Chondrocyte (in vitro differentiated cells): ENCODE results near the gene GPS1. TPM values are rescaled to one million over a fixed set of nuclear protein-coding genes. Genes with fewer than 3 reads are reported as not detected.

ENCODE experiments used
- DNase-seq: peaks from one replicate; pipeline ENCODE4 v3.0.0; 2021; ENCODE audit warnings: mixed read lengths, low spot score
- H3K27ac Mint-ChIP-seq: one replicate; pipeline ENCODE4 v1.8.0; 2021; ENCODE audit warnings: mild to moderate bottlenecking, moderate library complexity, mixed read lengths; ENCODE audit not compliant: unreplicated experiment
- H3K27me3 Mint-ChIP-seq: 2 replicates; pipeline ENCODE4 v1.8.0; 2021; ENCODE audit warnings: low read depth, mixed read lengths
- H3K36me3 Mint-ChIP-seq: 2 replicates; pipeline ENCODE4 v1.8.0; 2021; ENCODE audit warnings: low read depth, mixed read lengths
- H3K4me1 Mint-ChIP-seq: 2 replicates; pipeline ENCODE4 v1.8.0; 2021; ENCODE audit warnings: low read depth, mild to moderate bottlenecking, mixed read lengths
- H3K4me3 Mint-ChIP-seq: one replicate; pipeline ENCODE4 v1.8.0; 2021; ENCODE audit warnings: mild to moderate bottlenecking, moderate library complexity, mixed read lengths; ENCODE audit not compliant: unreplicated experiment
- H3K9me3 Mint-ChIP-seq: 2 replicates; pipeline ENCODE4 v1.8.0; 2021; ENCODE audit warnings: low read depth, mixed read lengths
- total RNA-seq: library from RNA; stranded (reverse); gene quantifications from 3 replicates; pipeline ENCODE4 v1.2.1, GENCODE V29; 2021
- TF ChIP-seq, protein P1 (sequence below): fragments of 200-600 bp; sonication (generic); IDR thresholded peaks from 2 replicates; pipeline ENCODE4 v1.5.0; 2021; ENCODE audit warnings: antibody characterized with exemption, mild to moderate bottlenecking, moderate library complexity

The GPS1 gene
- total RNA-seq, 1 donor from 2014 or later: 82.8 TPM

DNA sequence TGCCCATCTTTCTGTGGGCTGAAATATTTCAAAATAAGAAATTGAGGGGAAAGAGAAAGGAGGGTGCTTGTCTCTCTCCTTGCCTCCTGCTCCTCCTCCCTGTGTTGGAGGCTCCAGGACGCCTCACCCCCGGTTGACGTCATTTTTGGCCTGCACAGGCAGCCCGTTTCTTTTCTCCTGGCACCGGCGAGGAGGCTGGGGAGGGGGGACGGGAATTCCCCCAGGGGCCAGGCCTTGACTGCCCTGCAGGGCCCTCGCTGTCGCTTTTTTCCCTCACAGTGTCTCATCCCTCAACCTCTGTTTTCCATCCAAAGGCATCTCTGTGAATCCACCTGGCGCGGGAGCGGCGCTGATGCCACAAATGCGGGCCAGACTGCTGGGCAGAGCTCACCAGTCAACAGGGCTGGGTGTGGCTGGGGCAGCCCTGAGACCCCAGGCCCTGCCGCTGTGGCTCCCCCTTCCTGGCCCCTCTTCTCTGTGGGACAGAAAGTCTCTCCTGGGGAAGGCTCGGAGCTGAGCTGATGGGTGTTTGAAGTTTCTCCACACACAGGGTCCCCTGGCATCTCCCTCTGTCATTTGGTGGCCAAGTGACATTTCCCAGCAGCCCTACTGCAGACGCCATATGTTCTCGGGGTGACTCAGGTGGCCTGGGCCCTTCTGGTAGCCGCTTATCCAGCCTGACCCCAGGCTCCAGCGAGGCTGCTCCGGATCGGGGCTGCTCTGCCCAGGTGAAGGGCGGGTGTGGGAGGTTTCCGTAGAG is 45.0 kb upstream of the GPS1 start:
- H3K9me3 Mint-ChIP-seq: no peaks in the 10 kb centered on the region
- TF ChIP-seq, protein P1, sequence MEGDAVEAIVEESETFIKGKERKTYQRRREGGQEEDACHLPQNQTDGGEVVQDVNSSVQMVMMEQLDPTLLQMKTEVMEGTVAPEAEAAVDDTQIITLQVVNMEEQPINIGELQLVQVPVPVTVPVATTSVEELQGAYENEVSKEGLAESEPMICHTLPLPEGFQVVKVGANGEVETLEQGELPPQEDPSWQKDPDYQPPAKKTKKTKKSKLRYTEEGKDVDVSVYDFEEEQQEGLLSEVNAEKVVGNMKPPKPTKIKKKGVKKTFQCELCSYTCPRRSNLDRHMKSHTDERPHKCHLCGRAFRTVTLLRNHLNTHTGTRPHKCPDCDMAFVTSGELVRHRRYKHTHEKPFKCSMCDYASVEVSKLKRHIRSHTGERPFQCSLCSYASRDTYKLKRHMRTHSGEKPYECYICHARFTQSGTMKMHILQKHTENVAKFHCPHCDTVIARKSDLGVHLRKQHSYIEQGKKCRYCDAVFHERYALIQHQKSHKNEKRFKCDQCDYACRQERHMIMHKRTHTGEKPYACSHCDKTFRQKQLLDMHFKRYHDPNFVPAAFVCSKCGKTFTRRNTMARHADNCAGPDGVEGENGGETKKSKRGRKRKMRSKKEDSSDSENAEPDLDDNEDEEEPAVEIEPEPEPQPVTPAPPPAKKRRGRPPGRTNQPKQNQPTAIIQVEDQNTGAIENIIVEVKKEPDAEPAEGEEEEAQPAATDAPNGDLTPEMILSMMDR: no peak
- H3K4me3 Mint-ChIP-seq: no peak overlapping the region
- no peaks in the 10 kb centered on the region for H3K27me3 Mint-ChIP-seq
- no peak for DNase-seq
- peaks cover 18% of the 10 kb centered on the region for H3K4me1 Mint-ChIP-seq
- no peaks in the 10 kb centered on the region for H3K36me3 Mint-ChIP-seq
- H3K27ac Mint-ChIP-seq: no peak overlapping the region

- Mint-ChIP-seq H3K36me3 (no peaks in the 10 kb centered on the region), H3K4me1 (peaks cover 18% of the 10 kb centered on the region), H3K27me3 (no peaks in the 10 kb centered on the region), H3K9me3 (no peaks in the 10 kb centered on the region), H3K27ac (no peak overlapping the region), H3K4me3 (no peak overlapping the region)
- DNase-seq: no peak
- TF ChIP-seq, protein P1: no peak
Measured at GRCh38 chr17:82007228-82007494, 44.5 kb upstream of the GPS1 start.

- DNase-seq: no peak
- H3K27me3 Mint-ChIP-seq: no peaks in the 10 kb centered on the region
- H3K9me3 Mint-ChIP-seq: no peaks in the 10 kb centered on the region
- no peak overlapping the region for H3K27ac Mint-ChIP-seq
- no peaks in the 10 kb centered on the region for H3K36me3 Mint-ChIP-seq
- H3K4me3 Mint-ChIP-seq: no peak overlapping the region
- H3K4me1 Mint-ChIP-seq: peaks cover 18% of the 10 kb centered on the region
- TF ChIP-seq, protein P1: peak; percentile 29
Measured at GRCh38 chr17:82007495-82008257, 44.0 kb upstream of the GPS1 start.

DNA sequence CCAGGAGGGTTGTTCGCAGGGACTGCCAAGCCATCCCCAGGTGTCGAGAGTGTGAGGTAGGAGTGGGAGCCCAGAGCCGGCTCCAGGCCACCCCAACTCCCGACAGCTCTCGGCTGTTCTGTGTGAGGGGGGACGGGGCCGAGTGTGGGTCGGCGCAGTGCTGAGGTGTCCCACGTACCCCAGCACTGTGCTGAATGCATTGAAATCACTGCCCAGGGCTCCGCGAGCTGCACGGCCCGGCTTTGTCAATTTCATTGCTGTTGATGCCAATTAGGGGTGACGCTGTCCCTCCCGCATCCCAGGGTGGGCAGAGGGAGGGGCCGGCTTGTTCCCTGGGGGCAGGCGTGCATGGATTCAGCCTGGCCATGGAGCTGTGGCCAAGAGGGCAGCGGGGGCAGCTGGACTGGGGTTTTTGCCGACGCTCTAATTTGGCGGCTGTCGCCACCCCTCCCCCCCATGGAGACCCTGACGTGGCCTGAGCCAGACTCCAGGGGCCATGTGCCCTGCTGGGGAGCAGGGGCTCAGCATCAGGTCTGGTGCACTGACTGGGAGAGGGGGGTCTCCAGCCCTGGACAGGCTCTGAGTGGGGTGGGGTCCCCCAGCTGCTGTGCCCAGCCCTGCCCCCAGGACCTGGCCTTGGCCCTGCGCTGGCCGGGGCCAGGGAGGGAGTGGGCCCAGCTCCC is 43.3 kb upstream of the GPS1 start:
- Mint-ChIP-seq H3K4me1 (peaks cover 11% of the 10 kb centered on the region), H3K36me3 (no peaks in the 10 kb centered on the region), H3K9me3 (no peaks in the 10 kb centered on the region), H3K4me3 (no peak overlapping the region), H3K27ac (no peak overlapping the region), H3K27me3 (no peaks in the 10 kb centered on the region)
- TF ChIP-seq, protein P1: no peak
- DNase-seq: no peak

DNA sequence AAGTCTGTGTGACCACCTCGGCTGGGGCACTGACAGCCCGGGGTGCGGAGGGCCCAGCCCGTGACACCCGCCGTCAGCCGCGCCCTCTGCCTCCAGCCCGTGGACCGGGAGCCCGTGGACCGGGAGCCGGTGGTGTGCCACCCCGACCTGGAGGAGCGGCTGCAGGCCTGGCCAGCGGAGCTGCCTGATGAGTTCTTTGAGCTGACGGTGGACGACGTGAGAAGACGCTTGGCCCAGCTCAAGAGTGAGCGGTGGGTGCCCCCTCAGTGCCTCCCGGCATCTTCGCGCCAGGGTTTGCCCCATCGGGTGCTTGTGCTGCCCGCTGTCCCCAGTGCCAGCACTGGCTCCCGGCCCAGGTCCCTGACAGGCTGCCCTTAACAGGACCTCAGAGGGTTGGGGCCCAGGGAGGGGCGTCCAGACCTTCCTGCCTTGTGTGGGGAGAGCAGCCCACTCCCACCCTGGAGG is 42.7 kb upstream of the GPS1 start:
- no peak for DNase-seq
- peaks cover 5% of the 10 kb centered on the region for H3K4me1 Mint-ChIP-seq
- H3K36me3 Mint-ChIP-seq: no peaks in the 10 kb centered on the region
- H3K4me3 Mint-ChIP-seq: no peak overlapping the region
- TF ChIP-seq, protein P1: no peak
- no peaks in the 10 kb centered on the region for H3K9me3 Mint-ChIP-seq
- H3K27ac Mint-ChIP-seq: no peak overlapping the region
- no peaks in the 10 kb centered on the region for H3K27me3 Mint-ChIP-seq
